Measurements from ENCODE around the gene TEX35.

- TF ChIP-seq CTCF (conservative IDR thresholded peaks at IDR 0.05), result no peak
- TF ChIP-seq EZH2 (IDR thresholded peaks at IDR 0.05; ENCODE audit: low read depth), result no peak
These were observed 522 bp downstream of the TEX35 start for GRCh38 chr1:178513278-178513983.
